Measurements from ENCODE around the gene TOPBP1. TPM values are rescaled to one million over a fixed set of nuclear protein-coding genes. Genes with fewer than 3 reads are reported as not detected.
A peak's percentile ranks its signal among the peaks of the same experiment; 100 is the strongest.

TOPBP1 gene
- total RNA-seq, 4 donors from 2014 or later: 8.6 to 31.1 (median 25.3) TPM

DNA sequence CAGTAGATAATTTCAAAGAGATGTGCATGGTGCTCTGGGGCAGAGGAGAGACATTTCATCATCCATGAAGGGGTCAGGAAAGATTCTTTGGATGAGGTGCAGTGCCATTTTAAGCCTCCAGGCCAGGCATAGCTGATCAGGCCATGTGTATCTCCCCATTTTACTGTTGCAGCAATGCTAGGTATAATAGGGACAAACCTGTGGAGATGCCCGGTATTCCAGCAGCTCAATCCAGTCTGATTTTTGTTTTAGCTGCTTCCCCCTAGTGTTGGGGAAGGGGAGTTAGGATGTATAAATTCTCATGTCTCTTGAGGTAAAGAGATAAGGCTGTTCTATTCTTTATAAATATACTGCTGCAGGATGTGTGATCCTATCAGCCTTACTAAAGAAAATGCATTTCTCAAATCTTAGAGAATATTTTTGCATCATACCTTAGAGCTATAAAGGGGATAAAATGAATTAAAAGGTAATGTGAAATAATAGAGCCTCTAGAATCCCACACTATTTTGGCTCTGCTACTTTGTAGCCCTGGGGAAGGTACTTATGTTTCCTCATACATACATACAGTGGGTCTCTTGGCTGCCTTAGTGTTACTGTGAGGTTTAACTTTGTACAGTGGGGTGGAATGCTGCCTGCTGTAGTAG is 83.1 kb downstream of the TOPBP1 start:
- no peak for DNase-seq
- H3K4me1 ChIP-seq: peaks cover 26 to 82% (median 44%) of the 10 kb centered on the region in 3 donors
- no peaks in the 10 kb centered on the region for H3K9me3 ChIP-seq
- H3K4me3 ChIP-seq: peak overlapping the region in 1 of 4 donors; percentile 5
- H3K27me3 ChIP-seq: no peaks in the 10 kb centered on the region
- intact Hi-C loops (cut with DNase I): loop anchor here (10.0 kb wide), 1 partner anchor 124 kb away; no protein-coding TSS in a partner anchor
- 6 to 23% methylated on average over 1 of the region's 1 CpG for WGBS, 2 donors
- H3K27ac ChIP-seq: no peak overlapping the region
- TF ChIP-seq POLR2A (IDR thresholded peaks at IDR 0.05): no peak
- TF ChIP-seq, protein P1, sequence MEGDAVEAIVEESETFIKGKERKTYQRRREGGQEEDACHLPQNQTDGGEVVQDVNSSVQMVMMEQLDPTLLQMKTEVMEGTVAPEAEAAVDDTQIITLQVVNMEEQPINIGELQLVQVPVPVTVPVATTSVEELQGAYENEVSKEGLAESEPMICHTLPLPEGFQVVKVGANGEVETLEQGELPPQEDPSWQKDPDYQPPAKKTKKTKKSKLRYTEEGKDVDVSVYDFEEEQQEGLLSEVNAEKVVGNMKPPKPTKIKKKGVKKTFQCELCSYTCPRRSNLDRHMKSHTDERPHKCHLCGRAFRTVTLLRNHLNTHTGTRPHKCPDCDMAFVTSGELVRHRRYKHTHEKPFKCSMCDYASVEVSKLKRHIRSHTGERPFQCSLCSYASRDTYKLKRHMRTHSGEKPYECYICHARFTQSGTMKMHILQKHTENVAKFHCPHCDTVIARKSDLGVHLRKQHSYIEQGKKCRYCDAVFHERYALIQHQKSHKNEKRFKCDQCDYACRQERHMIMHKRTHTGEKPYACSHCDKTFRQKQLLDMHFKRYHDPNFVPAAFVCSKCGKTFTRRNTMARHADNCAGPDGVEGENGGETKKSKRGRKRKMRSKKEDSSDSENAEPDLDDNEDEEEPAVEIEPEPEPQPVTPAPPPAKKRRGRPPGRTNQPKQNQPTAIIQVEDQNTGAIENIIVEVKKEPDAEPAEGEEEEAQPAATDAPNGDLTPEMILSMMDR (IDR thresholded peaks at IDR 0.05): peak; percentile 29 to 56 (median 46)
- H3K36me3 ChIP-seq: peaks cover 2 to 84% (median 18%) of the 10 kb centered on the region in 3 donors

DNA sequence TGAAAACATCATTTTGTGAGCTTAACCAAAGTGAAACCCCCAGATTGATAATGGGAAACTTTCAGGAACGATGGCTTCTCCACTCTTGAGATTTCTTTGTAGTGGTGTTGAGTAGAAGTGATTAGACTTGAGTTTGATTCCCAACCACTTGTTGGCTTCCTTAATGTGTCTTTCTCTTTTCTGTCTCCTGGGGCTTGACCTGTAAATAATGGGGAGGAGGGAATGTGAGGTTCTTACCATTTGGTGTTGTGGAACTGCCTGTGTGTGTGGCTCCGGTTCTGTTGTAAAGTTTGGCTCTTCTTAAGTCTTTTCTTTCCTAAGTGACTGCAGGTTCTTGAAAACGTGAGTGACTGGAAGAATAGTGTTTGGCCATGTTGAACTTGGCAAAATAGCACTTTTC is 85.6 kb downstream of the TOPBP1 start:
- no peaks in the 10 kb centered on the region for H3K27me3 ChIP-seq
- H3K4me1 ChIP-seq: peaks cover 26 to 82% (median 55%) of the 10 kb centered on the region in 3 donors
- DNase-seq: no peak
- no peaks in the 10 kb centered on the region for H3K9me3 ChIP-seq
- TF ChIP-seq POLR2A (IDR thresholded peaks at IDR 0.05): no peak
- TF ChIP-seq, protein P1 (IDR thresholded peaks at IDR 0.05): no peak
- peak overlapping the region in 2 of 4 donors; percentile 96 to 99 for H3K27ac ChIP-seq
- H3K36me3 ChIP-seq: peaks cover 0 to 59% (median 12%) of the 10 kb centered on the region in 3 donors
- peak overlapping the region; percentile 85 to 90 (median 88) for H3K4me3 ChIP-seq
- intact Hi-C loops (cut with DNase I): loop anchor here (10.0 kb wide), 1 partner anchor 121 kb away; no protein-coding TSS in a partner anchor
- WGBS, 2 donors: 26 to 30% methylated on average over 3 of the region's 3 CpGs

- H3K36me3 ChIP-seq: peaks cover 0 to 48% (median 12%) of the 10 kb centered on the region in 3 donors
- H3K4me1 ChIP-seq: peaks cover 32 to 82% (median 61%) of the 10 kb centered on the region in 3 donors
- peak overlapping the region; percentile 96 to 99 (median 98) for H3K27ac ChIP-seq
- intact Hi-C loops (cut with DNase I): loop anchor here (10.0 kb wide), 1 partner anchor 120 kb away; no protein-coding TSS in a partner anchor
- no peaks in the 10 kb centered on the region for H3K27me3 ChIP-seq
- no peak for TF ChIP-seq POLR2A (IDR thresholded peaks at IDR 0.05)
- TF ChIP-seq, protein P1 (IDR thresholded peaks at IDR 0.05): no peak
- H3K4me3 ChIP-seq: peak overlapping the region; percentile 85 to 90 (median 88)
- no peaks in the 10 kb centered on the region for H3K9me3 ChIP-seq
- 26 to 33% methylated on average over 4 of the region's 4 CpGs for WGBS, 2 donors
- no peak for DNase-seq
Observed at GRCh38 chr3:133575086-133575485, 86.7 kb downstream of the TOPBP1 start.

- Histone ChIP-seq H3K36me3 (peaks cover 0 to 41% (median 12%) of the 10 kb centered on the region in 3 donors), H3K4me3 (peak overlapping the region; percentile 85 to 90 (median 88)), H3K27ac (peak overlapping the region; percentile 96 to 99 (median 98)), H3K4me1 (peaks cover 32 to 83% (median 62%) of the 10 kb centered on the region in 3 donors), H3K27me3 (no peaks in the 10 kb centered on the region), H3K9me3 (no peaks in the 10 kb centered on the region)
- intact Hi-C loops (cut with DNase I): loop anchor here (10.0 kb wide), 1 partner anchor 120 kb away; no protein-coding TSS in a partner anchor
- WGBS, 2 donors: 1% methylated on average over 9 to 10 of the region's 54 CpGs
- TF ChIP-seq POLR2A (IDR thresholded peaks at IDR 0.05): peak in 3 of 4 donors; percentile 30 to 56 (median 41)
- TF ChIP-seq, protein P1 (IDR thresholded peaks at IDR 0.05): peak in 1 of 6 experiments; percentile 16
- DNase-seq: no peak
Observed at GRCh38 chr3:133574260-133574881, 87.4 kb downstream of the TOPBP1 start.
